Liver (tissue), 3 donors: ENCODE results near the gene MAMDC2.

Experiments used
- ATF3 ChIP-seq: IDR thresholded peaks from 2 replicates; pipeline ENCODE4 v1.6.1; 2016; ENCODE audit warnings: antibody characterized with exemption
- CTCF ChIP-seq: fragments of 150-350 bp; IDR thresholded peaks from 2 replicates; pipeline ENCODE4 v1.5.1; 2017; ENCODE audit warnings: improper control_type of control experiment, low read depth, low read length; ENCODE audit not compliant: missing input control
- EGR1 ChIP-seq, 2 donors: IDR thresholded peaks; 2 replicates each; pipeline ENCODE4 v1.6.1; 2016 to 2018; ENCODE audit warnings: antibody characterized with exemption in 2 of 2, low read depth in 2 of 2
- FOXA2 ChIP-seq: IDR thresholded peaks from 2 replicates; pipeline ENCODE4 v1.6.1; 2016; ENCODE audit warnings: antibody characterized with exemption
- GABPA ChIP-seq, 2 donors: IDR thresholded peaks in 1 of 2; conservative IDR thresholded peaks in 1 of 2; 2 replicates each; pipeline ENCODE4 v1.6.1; 2016; ENCODE audit warnings: antibody characterized with exemption in 2 of 2, mild to moderate bottlenecking in 1 of 2, moderate library complexity in 1 of 2
- JUND ChIP-seq, 2 donors: IDR thresholded peaks; 2 replicates each; pipeline ENCODE4 v1.6.1; 2016; ENCODE audit warnings: antibody characterized with exemption in 2 of 2
- RAD21 ChIP-seq, 2 donors: IDR thresholded peaks; 2 replicates each; pipeline ENCODE4 v1.6.1; 2016; ENCODE audit warnings: antibody characterized with exemption in 2 of 2, mild to moderate bottlenecking in 2 of 2
- RXRA ChIP-seq, 2 donors: IDR thresholded peaks; 2 replicates each; pipeline ENCODE4 v1.6.1; 2017 to 2018; ENCODE audit warnings: antibody characterized with exemption in 2 of 2, mild to moderate bottlenecking in 1 of 2
- SP1 ChIP-seq: IDR thresholded peaks from 2 replicates; pipeline ENCODE4 v1.6.1; 2018; ENCODE audit warnings: antibody characterized with exemption, mild to moderate bottlenecking
- YY1 ChIP-seq: IDR thresholded peaks from 2 replicates; pipeline ENCODE4 v1.6.1; 2016; ENCODE audit warnings: antibody characterized with exemption, mild to moderate bottlenecking
- TF ChIP-seq, protein P1 (sequence below): IDR thresholded peaks from 2 replicates; pipeline ENCODE4 v1.6.1; 2016; ENCODE audit warnings: antibody characterized with exemption, mild to moderate bottlenecking
- TF ChIP-seq, protein P2 (sequence below): IDR thresholded peaks from 2 replicates; pipeline ENCODE4 v1.6.1; 2016; ENCODE audit warnings: antibody characterized with exemption
- TF ChIP-seq, protein P3 (sequence below): IDR thresholded peaks from 2 replicates; pipeline ENCODE4 v1.6.1; 2016; ENCODE audit warnings: antibody characterized with exemption
- donor health status: healthy.
- donor health status: healthy.

GRCh38 chr9:70083429-70083828, 39.8 kb downstream of the MAMDC2 start:
- TF ChIP-seq CTCF (no peak), RAD21 (IDR thresholded peaks at IDR 0.05) (no peak), RXRA (IDR thresholded peaks at IDR 0.05) (no peak), FOXA2 (no peak), EGR1 (IDR thresholded peaks at IDR 0.05; ENCODE audit: low read depth in 2 of 2) (no peak), YY1 (no peak), JUND (IDR thresholded peaks at IDR 0.05) (no peak), GABPA (IDR thresholded peaks at IDR 0.05 in 1 of 2, conservative IDR thresholded peaks at IDR 0.05 in 1 of 2) (no peak), SP1 (no peak), ATF3 (no peak)
- TF ChIP-seq, protein P1, sequence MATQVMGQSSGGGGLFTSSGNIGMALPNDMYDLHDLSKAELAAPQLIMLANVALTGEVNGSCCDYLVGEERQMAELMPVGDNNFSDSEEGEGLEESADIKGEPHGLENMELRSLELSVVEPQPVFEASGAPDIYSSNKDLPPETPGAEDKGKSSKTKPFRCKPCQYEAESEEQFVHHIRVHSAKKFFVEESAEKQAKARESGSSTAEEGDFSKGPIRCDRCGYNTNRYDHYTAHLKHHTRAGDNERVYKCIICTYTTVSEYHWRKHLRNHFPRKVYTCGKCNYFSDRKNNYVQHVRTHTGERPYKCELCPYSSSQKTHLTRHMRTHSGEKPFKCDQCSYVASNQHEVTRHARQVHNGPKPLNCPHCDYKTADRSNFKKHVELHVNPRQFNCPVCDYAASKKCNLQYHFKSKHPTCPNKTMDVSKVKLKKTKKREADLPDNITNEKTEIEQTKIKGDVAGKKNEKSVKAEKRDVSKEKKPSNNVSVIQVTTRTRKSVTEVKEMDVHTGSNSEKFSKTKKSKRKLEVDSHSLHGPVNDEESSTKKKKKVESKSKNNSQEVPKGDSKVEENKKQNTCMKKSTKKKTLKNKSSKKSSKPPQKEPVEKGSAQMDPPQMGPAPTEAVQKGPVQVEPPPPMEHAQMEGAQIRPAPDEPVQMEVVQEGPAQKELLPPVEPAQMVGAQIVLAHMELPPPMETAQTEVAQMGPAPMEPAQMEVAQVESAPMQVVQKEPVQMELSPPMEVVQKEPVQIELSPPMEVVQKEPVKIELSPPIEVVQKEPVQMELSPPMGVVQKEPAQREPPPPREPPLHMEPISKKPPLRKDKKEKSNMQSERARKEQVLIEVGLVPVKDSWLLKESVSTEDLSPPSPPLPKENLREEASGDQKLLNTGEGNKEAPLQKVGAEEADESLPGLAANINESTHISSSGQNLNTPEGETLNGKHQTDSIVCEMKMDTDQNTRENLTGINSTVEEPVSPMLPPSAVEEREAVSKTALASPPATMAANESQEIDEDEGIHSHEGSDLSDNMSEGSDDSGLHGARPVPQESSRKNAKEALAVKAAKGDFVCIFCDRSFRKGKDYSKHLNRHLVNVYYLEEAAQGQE = no peak
- TF ChIP-seq, protein P2, sequence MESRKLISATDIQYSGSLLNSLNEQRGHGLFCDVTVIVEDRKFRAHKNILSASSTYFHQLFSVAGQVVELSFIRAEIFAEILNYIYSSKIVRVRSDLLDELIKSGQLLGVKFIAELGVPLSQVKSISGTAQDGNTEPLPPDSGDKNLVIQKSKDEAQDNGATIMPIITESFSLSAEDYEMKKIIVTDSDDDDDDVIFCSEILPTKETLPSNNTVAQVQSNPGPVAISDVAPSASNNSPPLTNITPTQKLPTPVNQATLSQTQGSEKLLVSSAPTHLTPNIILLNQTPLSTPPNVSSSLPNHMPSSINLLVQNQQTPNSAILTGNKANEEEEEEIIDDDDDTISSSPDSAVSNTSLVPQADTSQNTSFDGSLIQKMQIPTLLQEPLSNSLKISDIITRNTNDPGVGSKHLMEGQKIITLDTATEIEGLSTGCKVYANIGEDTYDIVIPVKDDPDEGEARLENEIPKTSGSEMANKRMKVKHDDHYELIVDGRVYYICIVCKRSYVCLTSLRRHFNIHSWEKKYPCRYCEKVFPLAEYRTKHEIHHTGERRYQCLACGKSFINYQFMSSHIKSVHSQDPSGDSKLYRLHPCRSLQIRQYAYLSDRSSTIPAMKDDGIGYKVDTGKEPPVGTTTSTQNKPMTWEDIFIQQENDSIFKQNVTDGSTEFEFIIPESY = no peak
- TF ChIP-seq, protein P3, sequence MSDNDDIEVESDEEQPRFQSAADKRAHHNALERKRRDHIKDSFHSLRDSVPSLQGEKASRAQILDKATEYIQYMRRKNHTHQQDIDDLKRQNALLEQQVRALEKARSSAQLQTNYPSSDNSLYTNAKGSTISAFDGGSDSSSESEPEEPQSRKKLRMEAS = no peak
